Esophagus (tissue), 2 donors: Measurements from ENCODE around the gene LDLRAD4. TPM values are rescaled to one million over a fixed set of nuclear protein-coding genes. Genes with fewer than 3 reads are reported as not detected.

Experiments used
- H3K27ac ChIP-seq, 2 donors: one replicate each; pipeline ENCODE4 v1.5.1; 2013; ENCODE audit warnings: low read depth in 2 of 2, mild to moderate bottlenecking in 2 of 2, inconsistent platforms in 1 of 2, low read length in 1 of 2, moderate library complexity in 1 of 2
- H3K27me3 ChIP-seq, 2 donors: one replicate each; pipeline ENCODE4 v1.6.1; 2013; ENCODE audit warnings: low read length in 2 of 2, control low read depth in 1 of 2, mild to moderate bottlenecking in 1 of 2; ENCODE audit not compliant: insufficient read depth in 2 of 2, control insufficient read depth in 1 of 2
- H3K36me3 ChIP-seq, 2 donors: one replicate each; pipeline ENCODE4 v1.6.1; 2013; ENCODE audit warnings: low read length in 1 of 2; ENCODE audit not compliant: control insufficient read depth in 2 of 2, insufficient read depth in 2 of 2
- H3K4me1 ChIP-seq, 2 donors: one replicate each; pipeline ENCODE4 v1.6.1; 2013; ENCODE audit warnings: low read length in 1 of 2; ENCODE audit not compliant: control insufficient read depth in 2 of 2, insufficient read depth in 2 of 2
- H3K4me3 ChIP-seq, 2 donors: one replicate each; pipeline ENCODE4 v1.5.1; 2013; ENCODE audit warnings: low read length in 2 of 2, mild to moderate bottlenecking in 2 of 2, low read depth in 1 of 2, moderate library complexity in 1 of 2
- H3K9me3 ChIP-seq, 2 donors: one replicate each; pipeline ENCODE4 v1.6.1; 2013; ENCODE audit warnings: mild to moderate bottlenecking in 2 of 2, low read depth in 1 of 2, low read length in 1 of 2, moderate library complexity in 1 of 2; ENCODE audit not compliant: control insufficient read depth in 2 of 2, insufficient read depth in 1 of 2
- WGBS, 2 donors: extraction: QIAGEN DNeasy Blood & Tissue Kit; methylation state at CpG; one replicate each; pipeline ENCODE4 v1.1.7; 2013; 5-methylcytosine and 5-hydroxymethylcytosine counted together
- polyA plus RNA-seq, 2 donors: library from polyadenylated mRNA; stranded (reverse); fragments of 200-250 nt; gene quantifications; one replicate each; pipeline ENCODE4 v1.2.3, GENCODE V29; 2013
- donor health status: healthy with polysubstance abuse.
- donor health status: Bipolar disorder and iron deficiency.

LDLRAD4 gene
- polyA plus RNA-seq, 2 donors = 0.79 to 0.99 TPM

DNA sequence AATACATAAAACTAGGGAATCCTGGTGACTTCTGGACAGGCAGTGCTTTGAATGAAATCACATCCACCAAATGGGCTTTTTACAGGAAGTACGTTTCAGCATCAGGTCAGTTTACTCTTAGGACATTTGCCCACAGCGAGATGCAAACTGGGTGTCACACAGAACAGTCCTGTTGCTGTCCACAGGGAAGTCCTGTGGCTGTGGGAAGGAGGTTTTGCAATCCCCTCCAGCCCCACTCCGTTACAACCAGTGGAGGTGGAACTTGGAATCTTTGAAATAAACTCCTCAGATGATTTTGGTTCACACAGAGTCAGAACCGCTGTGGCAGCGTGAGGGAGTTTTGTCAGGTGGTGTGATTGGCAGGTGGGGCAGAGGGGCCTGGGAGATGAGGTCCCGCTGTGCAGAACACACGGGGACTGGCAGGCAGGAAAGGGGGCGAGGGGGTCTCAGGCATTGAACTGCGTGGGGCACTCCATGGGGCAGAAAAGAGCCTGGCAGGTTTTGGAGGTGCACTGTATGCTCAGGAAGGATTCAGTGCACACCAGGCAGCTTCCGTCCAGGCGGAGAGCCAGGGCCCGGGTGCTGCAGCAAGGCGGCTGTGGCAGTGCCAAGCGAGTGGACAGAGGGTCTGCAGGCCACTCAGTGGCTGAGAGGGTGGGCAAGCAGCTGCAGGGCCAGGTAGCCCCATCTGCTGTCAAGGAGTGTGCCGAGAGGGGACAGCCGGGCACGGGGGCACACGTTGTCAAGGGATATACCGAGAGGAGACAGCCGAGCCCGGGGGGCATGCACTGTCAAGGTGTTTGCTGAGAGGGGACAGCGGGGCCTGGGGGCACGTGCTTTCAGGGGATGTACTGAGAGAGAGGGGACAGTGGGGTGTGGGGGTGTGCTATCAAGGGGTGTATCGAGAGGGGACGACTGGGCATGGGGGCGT lies 148.7 kb downstream of the LDLRAD4 start:
- H3K36me3 ChIP-seq = no peaks in the 10 kb centered on the region
- no peaks in the 10 kb centered on the region for H3K4me1 ChIP-seq
- no peaks in the 10 kb centered on the region for H3K9me3 ChIP-seq
- no peak overlapping the region for H3K4me3 ChIP-seq
- H3K27ac ChIP-seq = no peak overlapping the region
- no peaks in the 10 kb centered on the region for H3K27me3 ChIP-seq
- 82 to 85% methylated on average over 26 of the region's 26 CpGs for WGBS, 2 donors

GRCh38 chr18:13368080-13368813 lies 149.7 kb downstream of the LDLRAD4 start:
- H3K9me3 ChIP-seq = no peaks in the 10 kb centered on the region
- no peaks in the 10 kb centered on the region for H3K36me3 ChIP-seq
- H3K4me3 ChIP-seq = no peak overlapping the region
- H3K27me3 ChIP-seq = no peaks in the 10 kb centered on the region
- H3K4me1 ChIP-seq = no peaks in the 10 kb centered on the region
- no peak overlapping the region for H3K27ac ChIP-seq
- WGBS, 2 donors = 93 to 94% methylated on average over 13 of the region's 13 CpGs

- Histone ChIP-seq H3K4me1 (no peaks in the 10 kb centered on the region), H3K9me3 (no peaks in the 10 kb centered on the region), H3K36me3 (no peaks in the 10 kb centered on the region), H3K27ac (no peak overlapping the region), H3K27me3 (no peaks in the 10 kb centered on the region), H3K4me3 (no peak overlapping the region)
- 68 to 84% methylated on average over 9 of the region's 9 CpGs for WGBS, 2 donors
These were observed 150.8 kb downstream of the LDLRAD4 start for GRCh38 chr18:13369353-13369752.

DNA sequence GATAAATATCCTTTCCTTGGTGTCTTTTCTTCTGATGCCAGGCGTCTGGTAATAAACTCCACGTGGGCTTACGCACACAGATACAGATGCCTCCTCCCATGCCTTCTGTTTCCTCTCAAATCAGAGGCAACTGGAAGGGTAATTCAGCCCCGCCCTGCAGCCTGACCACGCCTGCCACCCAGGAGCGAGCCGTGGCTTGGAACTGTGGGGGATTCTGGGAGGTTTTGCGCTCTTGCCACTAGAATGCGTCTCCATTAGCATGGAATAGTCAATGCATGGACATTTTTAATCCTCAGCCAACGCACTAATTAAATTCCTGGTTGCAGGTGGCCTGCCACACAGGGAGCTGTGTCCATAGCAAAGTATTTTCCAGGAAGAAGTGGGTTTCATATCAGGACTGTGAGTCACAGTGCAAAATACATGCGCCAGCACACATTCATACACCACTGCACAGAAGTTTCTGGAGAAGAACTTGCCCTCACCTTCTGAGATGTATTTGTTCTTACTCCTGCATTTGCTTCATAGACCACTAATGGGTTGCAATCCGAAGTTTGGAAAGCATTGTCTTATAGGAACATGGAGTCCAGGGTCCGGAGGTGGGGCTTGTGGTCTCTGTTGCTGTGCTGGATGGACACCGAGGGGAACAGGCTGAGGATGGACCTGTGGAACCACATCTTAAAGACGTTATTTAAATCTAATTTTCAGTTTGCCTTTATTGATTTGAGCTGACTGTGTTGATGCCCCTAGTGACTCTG lies 151.4 kb downstream of the LDLRAD4 start:
- no peaks in the 10 kb centered on the region for H3K27me3 ChIP-seq
- 55 to 64% methylated on average over 15 of the region's 15 CpGs for WGBS, 2 donors
- H3K4me1 ChIP-seq = peaks cover 1 to 3% of the 10 kb centered on the region in 2 donors
- no peaks in the 10 kb centered on the region for H3K9me3 ChIP-seq
- no peak overlapping the region for H3K27ac ChIP-seq
- no peak overlapping the region for H3K4me3 ChIP-seq
- H3K36me3 ChIP-seq = no peaks in the 10 kb centered on the region

GRCh38 chr18:13370995-13371625 lies 152.6 kb downstream of the LDLRAD4 start:
- Histone ChIP-seq H3K4me1 (peaks cover 3% of the 10 kb centered on the region in 2 donors), H3K27me3 (no peaks in the 10 kb centered on the region), H3K9me3 (no peaks in the 10 kb centered on the region), H3K4me3 (no peak overlapping the region), H3K27ac (no peak overlapping the region), H3K36me3 (no peaks in the 10 kb centered on the region)
- WGBS, 2 donors = 97% methylated on average over 16 of the region's 16 CpGs

GRCh38 chr18:13371689-13372418 lies 153.3 kb downstream of the LDLRAD4 start:
- WGBS, 2 donors = 66 to 68% methylated on average over 10 of the region's 10 CpGs
- Histone ChIP-seq H3K4me3 (no peak overlapping the region), H3K27ac (no peak overlapping the region)

GRCh38 chr18:13372531-13372951 lies 154.0 kb downstream of the LDLRAD4 start:
- 80 to 81% methylated on average over 8 of the region's 8 CpGs for WGBS, 2 donors
- no peak overlapping the region for H3K4me3 ChIP-seq
- no peaks in the 10 kb centered on the region for H3K27me3 ChIP-seq
- peaks cover 3% of the 10 kb centered on the region in 2 donors for H3K4me1 ChIP-seq
- no peaks in the 10 kb centered on the region for H3K9me3 ChIP-seq
- H3K36me3 ChIP-seq = no peaks in the 10 kb centered on the region
- H3K27ac ChIP-seq = no peak overlapping the region

More at GRCh38 chr18:13371689-13372418, 153.3 kb downstream of the LDLRAD4 start:
- H3K9me3 ChIP-seq = no peaks in the 10 kb centered on the region
- no peaks in the 10 kb centered on the region for H3K27me3 ChIP-seq
- peaks cover 3% of the 10 kb centered on the region in 2 donors for H3K4me1 ChIP-seq
- no peaks in the 10 kb centered on the region for H3K36me3 ChIP-seq

- Histone ChIP-seq H3K36me3 (no peaks in the 10 kb centered on the region), H3K4me1 (peaks cover 3% of the 10 kb centered on the region in 2 donors), H3K27me3 (no peaks in the 10 kb centered on the region), H3K4me3 (no peak overlapping the region), H3K9me3 (no peaks in the 10 kb centered on the region), H3K27ac (no peak overlapping the region)
- WGBS, 2 donors = 82 to 92% methylated on average over 4 of the region's 4 CpGs
These were observed 155.5 kb downstream of the LDLRAD4 start for GRCh38 chr18:13374096-13374467.
